Upper lobe of right lung (tissue), 1 donor: ENCODE measurements around the gene FAM124B. TPM values are rescaled to one million over a fixed set of nuclear protein-coding genes. Genes with fewer than 3 reads are reported as not detected.

Experiments used
- ATAC-seq: fragments of 200-7000 bp; cut with Tn5 transposase; one replicate; pipeline ENCODE4 v1.9.1; 2020; ENCODE audit warnings: mild to moderate bottlenecking, moderate library complexity
- DNase-seq: peaks from one replicate; pipeline ENCODE4 v3.0.0-alpha.2; 2020
- H3K27ac ChIP-seq: fragments of 200-600 bp; one replicate; pipeline ENCODE4 v1.8.0; 2022
- H3K27me3 ChIP-seq: fragments of 200-600 bp; one replicate; pipeline ENCODE4 v1.8.0; 2022; ENCODE audit warnings: mild to moderate bottlenecking
- H3K36me3 ChIP-seq: fragments of 200-600 bp; one replicate; pipeline ENCODE4 v1.8.0; 2022
- H3K4me1 ChIP-seq: fragments of 200-600 bp; one replicate; pipeline ENCODE4 v1.8.0; 2022
- H3K4me3 ChIP-seq: fragments of 200-600 bp; one replicate; pipeline ENCODE4 v1.8.0; 2022; ENCODE audit warnings: mild to moderate bottlenecking
- H3K9me3 ChIP-seq: fragments of 200-600 bp; one replicate; pipeline ENCODE4 v1.8.0; 2022
- CTCF ChIP-seq: fragments of 200-600 bp; IDR thresholded peaks from one replicate; pipeline ENCODE4 v1.8.0; 2022; ENCODE audit warnings: antibody characterized with exemption
- intact Hi-C: fragments of 100-400 bp; cut with DNase I; formaldehyde crosslinking; loops from one replicate; pipeline ENCODE4 v1.11.0; 2022
- total RNA-seq: library from RNA; stranded (reverse); fragmentation: NEBNext Ultra II Directional; extraction: Animal tissue kit (Norgen Biotek cat#: 25700); gene quantifications from one replicate; pipeline ENCODE4 v1.2.1, GENCODE V29; 2021
- donor health status: DM: no; HTN: yes; CAD: no; lungs with severe emphysema.

The FAM124B gene
- total RNA-seq, 1 donor from 2014 or later: 4.4 TPM

- Histone ChIP-seq H3K9me3 (no peaks in the 10 kb centered on the region), H3K4me1 (no peaks in the 10 kb centered on the region), H3K27me3 (no peaks in the 10 kb centered on the region), H3K27ac (no peak overlapping the region), H3K4me3 (no peak overlapping the region), H3K36me3 (no peaks in the 10 kb centered on the region)
- intact Hi-C loops: no loop called here
- DNase-seq (no peak), ATAC-seq (no peak)
- TF ChIP-seq CTCF: no peak
Measured at GRCh38 chr2:224433442-224433841, 31.5 kb upstream of the FAM124B start.

GRCh38 chr2:224432003-224432579, 30.2 kb upstream of the FAM124B start:
- intact Hi-C loops: no loop called here
- no peak overlapping the region for H3K27ac ChIP-seq
- H3K27me3 ChIP-seq: no peaks in the 10 kb centered on the region
- H3K4me3 ChIP-seq: no peak overlapping the region
- DNase-seq: no peak
- no peak for TF ChIP-seq CTCF
- ATAC-seq: no peak
- no peaks in the 10 kb centered on the region for H3K4me1 ChIP-seq
- no peaks in the 10 kb centered on the region for H3K36me3 ChIP-seq
- H3K9me3 ChIP-seq: no peaks in the 10 kb centered on the region

GRCh38 chr2:224429441-224429810, 27.5 kb upstream of the FAM124B start:
- intact Hi-C loops: no loop called here
- no peaks in the 10 kb centered on the region for H3K4me1 ChIP-seq
- ATAC-seq (no peak), DNase-seq (no peak)
- H3K27me3 ChIP-seq: no peaks in the 10 kb centered on the region
- no peaks in the 10 kb centered on the region for H3K36me3 ChIP-seq
- no peak overlapping the region for H3K27ac ChIP-seq
- no peak overlapping the region for H3K4me3 ChIP-seq
- no peaks in the 10 kb centered on the region for H3K9me3 ChIP-seq
- no peak for TF ChIP-seq CTCF

GRCh38 chr2:224428787-224429440, 27.0 kb upstream of the FAM124B start:
- TF ChIP-seq CTCF: no peak
- intact Hi-C loops: no loop called here
- no peaks in the 10 kb centered on the region for H3K4me1 ChIP-seq
- ATAC-seq: no peak
- no peak overlapping the region for H3K4me3 ChIP-seq
- no peak for DNase-seq
- no peaks in the 10 kb centered on the region for H3K36me3 ChIP-seq
- H3K27me3 ChIP-seq: no peaks in the 10 kb centered on the region
- no peak overlapping the region for H3K27ac ChIP-seq
- H3K9me3 ChIP-seq: no peaks in the 10 kb centered on the region

GRCh38 chr2:224427471-224427870, 25.6 kb upstream of the FAM124B start:
- no peaks in the 10 kb centered on the region for H3K27me3 ChIP-seq
- no peaks in the 10 kb centered on the region for H3K36me3 ChIP-seq
- no peak overlapping the region for H3K27ac ChIP-seq
- H3K4me3 ChIP-seq: no peak overlapping the region
- no peak for TF ChIP-seq CTCF
- H3K9me3 ChIP-seq: no peaks in the 10 kb centered on the region
- no peak for ATAC-seq
- intact Hi-C loops: no loop called here
- H3K4me1 ChIP-seq: no peaks in the 10 kb centered on the region
- no peak for DNase-seq

GRCh38 chr2:224426656-224427055, 24.7 kb upstream of the FAM124B start:
- Histone ChIP-seq H3K36me3 (no peaks in the 10 kb centered on the region), H3K27ac (no peak overlapping the region), H3K27me3 (no peaks in the 10 kb centered on the region), H3K4me1 (no peaks in the 10 kb centered on the region), H3K9me3 (no peaks in the 10 kb centered on the region), H3K4me3 (no peak overlapping the region)
- DNase-seq (no peak), ATAC-seq (no peak)
- no peak for TF ChIP-seq CTCF
- intact Hi-C loops: no loop called here
